Measurements from ENCODE around the gene EHBP1.
"Not testable (repeated sequence)": the region's sequence is repeated elsewhere in the genome, so short reads cannot be mapped to it uniquely, and the experiment has no call there.

Gene EHBP1

DNA sequence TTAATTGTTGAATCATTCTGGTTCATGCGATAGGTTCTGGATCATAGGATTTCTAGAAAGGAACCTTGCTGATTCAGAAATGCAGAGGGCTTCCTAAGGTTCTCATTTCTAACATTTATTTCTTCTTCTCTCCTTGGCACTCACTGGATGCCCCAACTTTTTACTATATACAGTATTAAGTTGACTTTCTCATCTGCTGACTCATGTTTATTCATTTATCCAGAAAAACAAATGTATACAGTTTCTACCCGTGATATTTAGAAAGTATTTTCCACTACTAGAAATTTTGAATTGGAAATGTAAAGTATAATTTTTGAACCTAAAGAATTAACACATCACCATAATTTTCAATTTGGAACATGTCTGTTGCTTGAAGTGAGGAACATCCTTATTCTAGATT, 312.9 kb downstream of the EHBP1 start:
- no peak for DNase-seq (ENCODE audit: low spot score)

DNA sequence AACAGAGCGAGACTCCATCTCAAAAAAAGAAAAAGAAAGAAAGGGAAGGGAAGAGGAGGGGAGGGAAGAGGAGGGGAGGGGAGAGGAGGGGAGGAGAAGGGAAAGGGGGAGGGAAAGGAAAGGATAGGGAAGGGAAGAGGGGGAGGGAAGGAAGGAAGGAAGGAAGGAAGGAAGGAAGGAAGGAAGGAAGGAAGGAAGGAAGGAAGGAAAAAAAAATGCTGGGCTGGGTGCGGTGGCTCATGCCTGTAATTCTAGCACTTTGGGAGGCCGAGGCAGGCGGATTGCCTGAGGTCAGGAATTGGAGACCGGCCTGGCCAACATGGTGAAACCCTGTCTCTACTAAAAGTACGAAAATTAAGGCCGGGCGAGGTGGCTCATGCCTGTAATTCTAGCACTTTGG, 314.2 kb downstream of the EHBP1 start:
- DNase-seq (ENCODE audit: low spot score): not testable (repeated sequence)

DNA sequence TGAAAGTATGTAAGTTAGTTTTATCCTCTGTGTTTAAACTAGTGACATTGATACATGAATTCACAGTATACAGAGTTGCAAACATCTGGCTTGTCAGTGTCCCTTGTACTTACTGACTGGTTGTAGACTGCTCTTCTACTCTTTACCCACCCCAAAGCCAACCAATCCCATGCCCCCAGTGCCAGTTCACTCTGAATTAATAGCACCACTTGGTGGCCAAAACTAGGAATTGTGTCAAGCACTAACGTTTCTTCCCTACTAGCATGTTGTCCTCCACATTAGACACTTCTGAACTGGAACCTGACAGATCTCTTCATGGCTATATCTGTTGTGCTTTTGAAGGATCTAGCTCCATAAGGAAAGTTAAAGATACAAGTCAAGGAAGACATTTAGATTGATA, 317.9 kb downstream of the EHBP1 start:
- peak; percentile 15 for DNase-seq (ENCODE audit: low spot score)

DNA sequence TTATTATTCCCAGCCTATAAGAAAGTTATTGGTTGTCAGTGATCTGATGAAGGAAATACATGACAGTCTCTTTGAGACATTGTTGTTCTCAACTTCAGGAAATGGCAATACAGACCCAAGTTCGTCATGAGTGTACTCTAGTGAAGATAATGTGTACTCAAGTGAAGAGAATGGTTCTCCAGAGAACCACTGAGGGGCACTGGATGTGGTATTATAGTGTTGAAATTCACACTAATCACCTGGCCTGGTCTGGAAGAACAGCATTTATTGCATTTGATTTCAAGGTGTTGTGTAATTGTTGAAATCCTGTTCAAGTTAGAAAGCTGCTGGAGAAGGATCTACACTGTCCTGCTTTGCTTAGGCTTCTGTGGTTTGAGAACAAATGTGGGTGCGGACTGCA, 321.7 kb downstream of the EHBP1 start:
- no peak for DNase-seq (ENCODE audit: low spot score)

DNA sequence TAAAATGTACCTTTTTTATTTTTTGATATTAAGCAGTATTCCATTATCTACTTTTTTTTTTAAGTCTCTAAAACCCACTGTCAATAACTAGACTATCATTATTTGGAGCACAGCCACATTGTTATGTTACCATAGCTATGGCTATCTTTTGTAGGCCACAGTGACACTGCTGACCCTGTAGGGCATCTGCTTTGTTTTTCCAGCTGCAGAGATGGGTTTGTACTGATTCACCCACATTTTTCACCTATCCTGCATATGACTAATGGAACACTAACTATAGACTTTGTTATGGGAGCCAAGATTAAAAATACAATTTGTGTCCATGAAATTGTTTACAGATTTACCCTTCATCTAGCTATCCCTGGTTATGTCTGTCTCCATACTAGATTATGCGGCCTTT, 323.5 kb downstream of the EHBP1 start:
- DNase-seq (ENCODE audit: low spot score): no peak

DNA sequence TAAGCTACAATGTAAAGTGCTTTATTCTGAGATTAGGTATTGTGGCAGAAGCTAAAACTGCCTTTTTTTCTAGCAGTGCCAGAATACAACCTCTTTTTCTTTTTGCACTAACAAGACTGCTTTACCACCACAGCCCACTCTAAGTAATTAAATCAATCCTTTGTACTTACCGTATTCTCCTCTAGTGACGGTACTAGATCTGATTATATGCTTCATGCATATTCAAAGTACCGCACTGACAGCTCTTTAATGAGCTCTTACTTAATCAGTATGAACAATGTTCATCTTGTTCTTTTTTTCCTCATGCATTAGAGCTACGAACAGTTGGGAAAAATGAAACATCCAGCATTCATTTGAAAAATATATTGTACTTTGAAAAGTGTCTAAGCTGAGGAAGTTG, 329.0 kb downstream of the EHBP1 start:
- DNase-seq (ENCODE audit: low spot score): peak; percentile 11

DNA sequence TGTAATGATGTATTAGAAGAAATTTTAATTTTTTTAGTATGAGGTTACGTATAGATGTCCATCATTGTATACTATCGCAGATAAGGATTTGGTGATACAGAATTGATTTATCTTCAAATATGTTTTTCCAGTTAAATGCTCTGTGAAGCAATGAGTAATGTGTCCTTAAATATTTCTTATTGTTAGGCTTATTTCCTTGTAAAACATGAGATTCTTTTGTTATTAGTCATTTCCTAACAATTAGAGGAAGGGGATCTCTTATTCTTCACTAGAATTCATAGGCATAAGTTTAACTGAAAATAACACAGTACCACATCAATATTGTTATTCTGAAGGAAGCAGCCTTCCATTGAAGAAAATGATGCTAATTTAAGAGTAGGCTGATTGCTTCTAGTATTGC, 329.7 kb downstream of the EHBP1 start:
- DNase-seq (ENCODE audit: low spot score): no peak

DNA sequence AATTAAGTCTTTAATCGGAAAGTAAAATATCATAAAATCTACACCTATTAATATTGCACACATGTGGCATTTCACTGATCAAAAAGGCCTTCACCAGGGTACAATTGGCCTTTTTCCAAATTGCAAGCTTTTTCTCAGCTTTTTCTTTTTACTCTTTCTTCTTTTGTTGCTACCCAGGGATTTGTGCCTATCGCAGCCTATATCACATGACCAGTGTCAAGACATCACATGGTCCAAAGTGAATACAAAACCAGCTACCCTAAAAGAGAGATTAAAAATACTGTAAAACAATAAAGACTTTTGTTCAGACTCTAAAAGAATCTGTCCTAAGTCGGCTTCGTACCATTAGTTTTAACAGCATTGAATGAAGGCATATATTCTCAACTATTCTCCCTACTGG, 330.1 kb downstream of the EHBP1 start:
- DNase-seq (ENCODE audit: low spot score): no peak

DNA sequence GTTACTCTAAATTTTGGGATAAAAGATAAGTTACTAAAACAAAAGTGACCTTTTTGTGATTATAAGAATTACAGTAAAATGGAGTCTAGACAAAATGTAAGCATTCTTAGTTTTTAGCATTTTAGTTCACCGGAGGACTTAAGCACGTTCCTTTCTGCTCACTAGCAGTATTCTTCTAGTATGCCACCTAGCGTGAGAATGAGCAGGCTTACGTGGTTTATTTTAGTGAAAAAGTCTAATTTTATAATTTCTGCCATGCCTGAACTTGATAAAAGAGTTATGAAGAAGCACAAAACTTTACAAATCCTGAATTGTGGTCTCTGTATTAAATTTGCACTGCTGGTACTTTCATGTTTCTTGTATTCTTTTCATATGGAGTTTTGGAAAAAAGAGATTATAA, 332.5 kb downstream of the EHBP1 start:
- DNase-seq (ENCODE audit: low spot score): no peak

DNA sequence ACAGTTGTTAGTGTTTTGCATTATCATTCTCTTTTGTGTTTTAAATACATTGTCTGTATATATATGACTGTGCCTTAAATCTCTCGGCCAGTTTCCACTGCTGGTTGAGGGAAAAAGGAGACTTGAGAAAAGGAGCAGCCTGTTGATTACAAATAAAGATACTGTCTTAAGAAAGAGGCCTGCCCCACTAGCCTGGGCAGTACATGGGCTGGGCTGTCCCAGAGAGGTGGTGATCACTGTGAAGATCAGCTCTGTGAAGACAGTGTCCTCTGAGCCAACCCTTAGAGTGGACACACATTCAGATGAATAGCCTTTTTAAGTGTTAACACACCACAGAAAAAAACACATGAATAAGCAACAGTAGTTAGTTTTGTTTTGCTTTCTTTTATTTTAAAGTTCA, 335.1 kb downstream of the EHBP1 start:
- DNase-seq (ENCODE audit: low spot score): no peak

DNA sequence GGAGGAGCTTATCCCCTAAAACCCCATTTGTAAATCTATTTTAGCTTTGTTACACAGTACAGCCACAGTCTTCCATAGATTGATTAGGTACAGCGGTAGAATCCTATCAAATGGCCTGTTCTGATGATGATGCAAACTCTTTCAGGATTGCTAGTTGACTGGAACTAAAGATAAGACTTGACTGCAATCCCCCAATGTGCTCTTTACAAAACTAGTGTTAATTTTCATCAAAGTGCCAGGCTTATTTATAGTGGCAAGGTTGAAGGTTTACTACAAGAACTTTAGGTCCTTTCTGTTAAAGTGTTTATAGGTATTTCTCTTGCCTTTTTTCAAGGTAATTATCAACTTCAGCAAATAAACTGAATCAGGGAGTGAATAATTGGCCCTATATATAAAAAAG, 336.1 kb downstream of the EHBP1 start:
- no peak for DNase-seq (ENCODE audit: low spot score)

DNA sequence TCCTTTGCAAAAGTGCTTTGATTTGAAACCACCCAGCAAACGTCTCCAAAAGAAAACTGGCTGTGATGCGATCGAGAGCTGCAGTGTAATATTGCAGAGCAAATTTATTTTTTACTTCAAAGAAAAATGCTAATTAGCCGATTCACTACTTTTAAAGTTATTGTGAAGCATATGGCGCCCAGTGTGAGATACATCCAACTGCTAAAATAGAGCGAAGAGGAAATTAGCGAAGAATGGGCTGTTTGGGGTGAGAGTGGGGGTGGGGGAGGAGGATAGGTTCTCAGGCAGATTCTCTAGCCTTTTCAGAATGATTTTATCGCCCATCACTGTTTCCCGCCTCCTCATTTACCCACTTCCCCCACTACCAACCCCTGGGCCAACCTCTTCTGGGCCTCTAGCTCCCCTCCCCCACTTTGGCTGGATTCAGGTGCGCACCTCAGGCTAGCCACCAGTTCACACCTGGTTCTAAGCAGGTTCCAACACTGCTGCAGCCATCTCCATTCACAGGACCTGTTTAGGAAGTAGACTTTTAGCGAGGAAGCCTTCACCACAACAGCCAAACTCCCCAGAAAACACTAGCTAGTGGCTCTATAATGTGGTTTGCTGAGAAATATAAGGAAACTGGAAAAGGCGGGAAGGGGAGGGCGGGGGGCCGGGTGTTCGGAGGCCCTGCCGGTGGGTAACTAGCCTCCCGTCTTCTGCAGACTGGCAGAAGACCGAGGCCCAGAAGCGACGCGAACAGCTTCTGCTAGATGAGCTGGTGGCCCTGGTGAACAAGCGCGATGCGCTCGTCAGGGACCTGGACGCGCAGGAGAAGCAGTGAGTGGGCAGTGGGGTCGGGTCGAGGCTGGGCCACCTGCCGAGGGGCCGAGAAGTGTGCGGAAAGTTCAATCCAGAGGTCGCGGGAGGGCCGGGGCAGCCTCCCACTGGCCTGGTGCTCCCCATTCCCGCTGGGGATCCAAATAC, 339.1 kb downstream of the EHBP1 start:
- no peak for DNase-seq (ENCODE audit: low spot score)

DNA sequence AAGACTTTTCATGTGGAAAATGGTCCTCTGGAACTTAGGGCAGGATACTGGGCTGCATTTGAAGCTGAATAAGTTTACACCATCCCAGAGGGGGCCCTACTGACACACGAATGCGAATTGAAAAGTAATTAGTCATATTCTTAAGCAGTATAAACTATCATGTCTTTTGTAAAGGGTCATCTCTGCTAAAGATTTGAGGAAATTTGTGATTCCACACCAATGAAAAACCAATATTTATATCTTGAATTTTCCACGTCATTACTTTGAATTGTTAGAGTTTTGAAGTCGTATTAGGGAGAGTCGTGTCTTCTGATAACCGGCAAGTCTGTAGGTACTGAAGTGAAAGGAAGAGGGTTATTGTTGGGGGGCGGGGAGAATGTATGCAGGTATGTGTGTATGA, 341.0 kb downstream of the EHBP1 start:
- DNase-seq (ENCODE audit: low spot score): no peak

DNA sequence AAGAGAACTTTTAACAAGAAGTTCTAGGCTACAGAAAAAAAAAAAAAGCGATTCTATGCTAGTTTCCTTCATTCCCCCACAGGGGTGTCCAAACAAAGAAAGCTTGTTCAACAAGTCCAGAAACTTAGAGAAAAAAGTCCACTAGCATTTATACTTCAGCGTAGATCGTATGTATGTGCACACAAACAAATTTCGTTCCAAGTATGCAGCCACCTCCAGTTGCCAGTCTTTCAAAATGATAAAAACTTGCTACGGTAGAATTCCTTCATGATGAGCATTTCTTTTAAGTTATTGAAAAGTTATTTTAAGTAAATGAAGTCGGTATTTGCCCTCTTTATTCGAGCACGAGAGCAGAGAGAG, 341.4 kb downstream of the EHBP1 start:
- DNase-seq (ENCODE audit: low spot score): no peak

DNA sequence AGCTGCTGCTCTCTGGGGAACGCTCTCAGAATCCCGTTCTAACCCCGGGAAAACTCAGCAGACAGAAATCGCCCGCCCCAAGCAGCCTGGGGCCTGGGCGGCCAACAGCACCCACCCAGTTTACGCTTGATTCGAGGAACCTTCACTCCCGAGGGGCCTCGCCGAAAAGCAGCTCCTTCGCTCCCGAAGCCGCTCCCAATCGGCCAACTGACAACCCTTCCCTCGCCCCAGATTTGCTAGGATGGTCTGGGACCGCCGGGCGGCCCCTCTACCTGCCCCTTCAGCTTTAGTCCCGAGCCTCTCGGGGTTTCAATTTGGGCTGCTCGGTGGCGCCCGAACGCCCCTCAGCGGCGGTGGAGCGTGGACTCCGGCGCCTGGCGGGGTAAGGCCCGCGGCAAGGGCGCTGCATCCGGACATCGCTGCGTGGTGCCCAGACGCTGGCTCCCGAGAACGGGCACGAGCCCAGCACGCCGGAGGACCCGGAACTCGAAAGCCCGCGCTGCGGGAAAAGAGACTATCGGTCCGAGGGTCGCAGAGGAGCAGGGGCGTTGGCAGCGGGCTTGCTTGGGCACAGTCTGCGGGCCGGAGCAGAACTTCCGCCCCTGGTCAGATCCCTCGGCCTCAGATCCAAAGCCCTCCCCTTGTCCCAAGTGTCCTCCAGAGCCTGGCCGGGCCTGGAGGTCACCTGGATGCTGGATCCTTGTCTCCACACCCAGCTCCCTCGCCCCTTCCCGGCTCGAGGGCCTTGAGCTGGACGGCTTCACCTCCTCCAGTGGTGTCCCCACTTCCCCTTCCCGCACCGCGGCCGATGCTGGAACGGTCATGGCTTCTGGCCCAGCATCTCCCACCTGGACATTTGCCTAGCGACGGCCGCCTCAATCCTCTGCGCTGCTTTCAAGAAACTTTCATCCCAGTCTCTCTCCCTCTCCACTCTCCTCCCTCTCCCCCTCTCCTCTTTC, 342.1 kb downstream of the EHBP1 start:
- no peak for DNase-seq (ENCODE audit: low spot score)

DNA sequence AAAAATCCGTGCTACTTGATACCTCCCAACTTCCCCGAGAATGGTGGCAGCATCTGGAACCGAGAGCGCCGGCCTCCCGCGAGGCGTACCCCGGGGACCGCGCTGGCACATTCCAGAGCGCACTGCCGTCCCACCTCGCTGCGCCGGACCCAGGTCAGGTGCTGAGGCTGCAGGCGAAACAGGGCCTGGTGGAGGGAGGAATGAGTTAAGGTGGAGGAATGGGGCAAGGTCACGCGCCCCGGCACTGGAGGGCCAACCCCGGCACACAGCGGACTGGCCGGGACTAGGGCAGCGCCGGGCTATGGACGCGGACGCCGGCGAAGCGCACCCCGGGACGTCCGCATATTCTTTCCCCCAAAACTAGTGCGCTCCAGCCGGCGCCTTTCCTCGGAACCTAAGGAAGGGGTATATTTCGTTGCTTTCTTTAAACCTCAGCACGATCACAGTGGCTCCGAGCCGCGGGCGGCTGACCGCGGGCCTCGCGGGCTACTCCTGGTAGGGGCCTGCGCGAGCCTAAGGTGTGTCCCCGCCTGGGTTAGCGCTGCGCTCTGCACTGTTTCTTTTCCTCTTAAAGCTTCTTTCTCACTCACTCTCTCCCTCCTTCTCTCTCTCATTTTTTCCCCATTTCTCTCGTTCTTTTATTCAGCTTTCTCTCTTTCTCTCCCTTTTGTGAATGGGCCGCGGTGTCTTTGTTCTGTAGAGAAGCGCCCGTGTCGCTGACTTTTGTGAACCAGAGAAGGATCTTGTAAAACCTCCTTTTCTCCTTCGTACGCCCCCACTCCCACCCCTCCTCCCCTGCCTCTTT, 343.1 kb downstream of the EHBP1 start:
- peak; percentile 9 for DNase-seq (ENCODE audit: low spot score)

DNA sequence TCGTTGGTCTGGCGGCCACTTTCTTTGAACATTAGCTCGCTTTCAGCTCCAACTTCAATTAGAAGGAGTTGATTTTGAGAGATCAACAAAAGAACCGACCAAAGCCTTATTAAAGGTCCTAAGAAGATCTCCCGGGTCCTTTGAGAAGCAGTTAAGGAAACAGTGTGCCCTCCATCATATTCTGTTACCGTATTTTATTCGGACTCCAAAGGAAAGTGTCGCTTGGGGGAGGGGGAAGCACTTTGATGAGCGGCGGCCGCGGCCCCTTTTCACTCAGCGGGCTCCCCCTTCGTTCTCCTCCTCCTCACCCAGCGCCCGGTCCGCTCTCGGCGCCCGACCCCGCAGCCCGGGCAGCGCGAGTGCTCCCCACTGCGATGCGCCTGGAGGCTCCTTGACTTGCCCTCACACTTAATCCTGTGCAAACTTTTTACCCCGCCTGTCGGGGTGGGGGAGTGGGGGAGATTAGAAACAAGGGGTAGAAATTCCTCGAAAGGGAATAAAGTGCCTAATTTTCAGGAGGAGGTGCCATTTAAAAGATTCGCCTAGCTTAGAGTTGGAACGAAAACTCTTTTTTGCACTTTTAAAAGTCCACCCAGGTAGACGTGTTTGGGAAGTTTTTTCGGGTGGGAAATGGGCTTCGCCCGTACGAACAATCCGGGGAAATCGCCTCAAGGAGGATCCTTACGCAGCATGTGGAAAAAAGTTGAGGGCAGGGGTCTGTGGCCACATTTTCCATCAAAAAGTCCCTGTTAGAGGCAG, 343.9 kb downstream of the EHBP1 start:
- peak; percentile 4 for DNase-seq (ENCODE audit: low spot score)

DNA sequence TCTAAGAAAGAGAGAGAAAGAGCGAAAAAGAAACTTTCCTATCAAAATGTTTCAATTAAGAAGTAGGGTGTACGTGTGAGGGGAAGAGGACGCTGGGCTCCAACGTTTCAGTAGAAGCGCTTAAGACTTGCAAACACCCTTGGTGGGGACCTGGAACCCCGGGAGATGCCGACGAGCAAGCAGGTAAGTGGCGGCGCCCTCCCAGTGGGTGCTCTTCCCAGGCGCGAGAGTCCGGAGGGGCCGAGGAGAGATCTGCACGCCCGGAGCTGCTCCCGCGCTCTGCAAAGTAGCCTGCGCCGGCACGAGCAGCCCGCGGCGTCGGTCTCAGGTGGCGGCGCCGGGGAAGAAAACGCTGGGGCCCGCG, 344.4 kb downstream of the EHBP1 start:
- DNase-seq (ENCODE audit: low spot score): no peak

DNA sequence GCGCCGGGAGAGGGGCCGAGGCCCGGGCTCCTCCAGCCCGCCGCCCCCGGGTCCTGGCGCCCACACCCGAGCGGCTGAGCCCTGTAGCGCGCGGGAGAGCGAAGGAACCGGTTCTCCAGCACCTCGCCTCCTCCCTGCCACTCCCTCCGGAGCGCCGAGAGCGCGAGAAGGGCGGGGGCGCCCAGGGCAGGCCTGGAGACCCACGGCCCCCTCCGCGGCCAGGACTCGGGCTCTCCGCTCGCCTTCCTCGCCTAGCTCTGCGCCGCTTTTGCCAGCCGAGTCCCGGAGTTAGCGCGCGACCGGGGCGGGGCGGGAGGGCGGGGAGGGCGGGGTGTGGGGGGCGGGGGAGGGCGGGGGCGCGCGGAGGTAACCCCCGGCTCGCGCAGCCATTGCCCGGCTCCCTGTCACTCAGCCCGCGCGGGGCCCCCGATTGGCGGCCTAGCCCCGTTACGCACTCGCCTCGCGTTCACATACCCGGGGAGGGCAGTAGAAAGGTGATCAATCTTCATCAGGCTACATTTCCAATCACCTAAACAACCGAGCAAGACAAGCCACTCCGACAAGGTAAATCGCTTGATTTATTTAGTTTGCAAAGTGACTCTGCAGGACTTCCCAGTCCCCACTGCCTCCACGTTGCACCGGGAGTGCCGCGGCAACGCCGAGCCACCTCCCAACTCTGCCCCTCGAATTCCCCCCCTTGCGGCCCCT, 345.0 kb downstream of the EHBP1 start, which contains the start of gene OTX1:
OTX1 (plus strand) TSS at position 497 of the 708 bp plus-strand sequence. CDS start 2,161 bp downstream, outside the sequence.
- peak; percentile 61 for DNase-seq (ENCODE audit: low spot score)

Data from SK-N-DZ (cell line).